HG03139 (cell line): ENCODE results near the gene CEACAM18.

Experiments
- ATAC-seq: cut with Tn5 transposase; IDR thresholded peaks from one replicate; pipeline ENCODE4 v1.9.1; 2021; ENCODE audit not compliant: unreplicated experiment

Gene CEACAM18

DNA sequence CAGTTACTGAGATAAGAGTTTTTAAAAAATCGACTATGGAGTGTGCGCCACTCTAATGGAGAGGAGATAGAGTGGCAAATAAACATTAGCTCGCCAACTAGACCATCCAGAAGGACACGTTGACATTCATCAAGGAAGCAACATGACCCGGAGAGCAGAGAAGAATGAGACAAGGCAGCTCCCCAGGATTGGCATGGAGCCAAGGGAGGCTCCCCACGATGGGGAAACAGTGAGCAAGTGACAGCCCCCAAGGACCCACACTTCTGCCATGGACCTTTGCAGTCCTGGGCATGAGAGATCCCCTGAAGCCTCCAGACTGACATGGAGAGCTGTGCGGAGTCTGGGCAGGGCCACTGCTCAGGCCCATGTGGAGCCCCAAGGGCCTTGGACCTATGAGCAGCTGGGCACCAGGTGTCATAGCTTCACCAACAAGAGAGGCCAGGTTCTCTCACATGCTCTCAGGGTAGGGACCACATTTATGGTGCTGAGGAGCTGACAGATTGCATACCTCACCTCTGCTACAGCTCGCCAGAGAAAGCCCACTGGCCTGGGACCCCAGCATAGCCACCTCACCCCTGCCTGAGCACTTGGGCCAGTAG lies 46.4 kb downstream of the CEACAM18 start:
- ATAC-seq, result no peak

DNA sequence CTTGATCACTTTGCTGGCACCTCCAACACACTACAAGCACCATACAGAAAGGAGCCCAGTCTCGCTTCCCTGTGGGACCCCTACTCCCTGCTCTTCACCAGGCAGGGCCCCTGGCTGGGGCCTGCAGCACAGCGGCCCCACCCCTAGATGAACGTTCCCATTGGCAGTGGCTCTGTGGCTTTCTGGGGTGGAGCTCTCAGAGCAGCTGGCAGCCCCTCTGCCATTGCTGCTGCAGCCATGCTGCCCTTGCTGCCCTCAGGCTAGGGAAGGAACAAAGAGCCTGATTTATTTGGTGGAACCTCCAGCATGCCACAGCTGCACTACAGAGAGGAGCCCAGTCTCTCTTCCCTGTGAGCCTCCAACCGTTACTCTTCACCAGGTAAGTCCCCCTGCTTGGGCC lies 47.3 kb downstream of the CEACAM18 start:
- no peak for ATAC-seq

DNA sequence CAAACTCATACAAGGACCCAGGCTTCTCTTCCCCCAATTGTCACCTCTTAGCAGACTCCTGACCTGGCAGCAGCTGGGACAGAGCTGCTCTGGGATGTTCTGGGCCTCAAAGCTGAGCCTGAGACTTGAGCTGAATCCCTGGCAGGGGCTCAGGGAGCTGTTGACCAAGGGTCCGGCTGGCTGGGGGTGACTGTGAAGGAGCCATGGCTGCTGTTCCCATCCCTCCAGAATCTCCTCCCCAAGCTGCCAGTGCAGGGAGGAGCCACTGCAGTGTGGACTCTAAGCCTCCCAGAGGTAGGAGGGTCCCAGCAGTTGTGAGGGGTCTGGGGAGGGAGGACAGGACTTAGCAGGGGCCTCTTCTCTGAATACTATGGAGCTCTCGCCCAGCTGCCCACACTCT lies 51.0 kb downstream of the CEACAM18 start:
- ATAC-seq, result no peak

DNA sequence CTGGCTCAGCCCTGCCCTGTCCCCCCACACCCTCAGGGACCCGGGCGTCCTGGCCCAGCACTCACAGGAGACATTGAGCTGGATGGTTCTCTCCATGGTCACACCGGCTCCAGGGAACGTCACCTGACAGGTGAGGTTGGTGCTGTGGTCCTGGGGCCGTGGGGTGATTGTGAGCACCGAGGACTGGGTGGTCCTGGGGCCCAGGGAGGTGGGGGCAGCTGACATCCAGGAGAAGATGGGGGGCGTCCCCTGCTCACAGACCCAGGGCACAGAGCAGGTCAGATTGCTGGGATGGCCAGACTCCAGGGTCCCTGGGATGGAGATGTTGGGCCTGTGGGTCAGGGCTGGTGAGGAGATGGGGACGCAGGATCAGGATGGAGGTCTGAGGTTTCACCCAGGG lies 52.3 kb downstream of the CEACAM18 start:
- ATAC-seq, result no peak

DNA sequence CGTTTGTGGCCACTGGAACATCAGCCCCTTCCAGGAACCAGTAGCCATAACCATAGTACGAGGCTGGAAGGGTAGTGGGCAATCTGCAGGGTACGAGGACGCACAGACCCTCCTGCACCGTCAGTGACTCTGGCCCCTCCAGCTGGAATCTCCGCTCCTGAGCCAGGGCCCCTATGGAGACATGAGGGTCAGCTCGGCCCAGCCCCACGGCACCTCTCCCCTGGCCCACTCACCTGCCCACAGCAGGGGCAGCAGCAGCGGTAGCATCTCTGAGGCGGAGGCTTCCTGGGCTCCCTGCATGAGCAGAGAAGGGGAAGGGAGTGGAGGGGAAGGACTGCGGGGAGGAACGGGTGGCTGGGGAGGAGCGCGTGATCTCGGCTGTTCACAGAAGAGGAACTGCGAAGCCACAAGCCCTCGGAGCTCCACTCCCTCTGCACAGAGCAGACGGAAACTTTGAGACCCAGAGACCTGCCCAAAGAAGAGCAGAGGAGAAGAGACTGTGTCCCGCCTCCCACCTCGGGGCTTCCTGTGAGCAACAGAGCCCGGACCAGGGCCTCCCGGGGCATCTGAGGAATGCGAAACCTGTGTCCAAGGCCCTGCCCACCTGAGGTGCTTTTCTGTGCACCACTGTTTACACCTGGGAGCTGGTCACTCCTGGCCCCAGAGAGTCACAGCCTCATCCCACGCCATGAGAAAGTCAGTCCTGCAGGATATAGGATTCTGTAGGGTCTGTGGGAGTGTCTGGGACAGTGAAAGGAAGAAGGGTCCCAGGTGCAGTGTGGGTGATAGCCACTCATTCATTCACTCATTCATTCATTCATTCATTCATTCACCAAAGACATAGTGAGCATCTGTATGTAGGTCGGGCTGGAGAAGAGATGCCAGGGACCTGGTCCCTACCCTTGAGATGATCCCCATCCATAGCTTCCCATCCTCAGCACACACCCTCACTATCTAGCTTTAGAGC lies 53.3 kb downstream of the CEACAM18 start, which contains the start of gene SIGLEC6:
SIGLEC6 (minus strand) TSS at position 322 of the 967 bp plus-strand sequence; CDS start at position 300, 22 bp downstream.
- ATAC-seq, result peak; percentile 56

DNA sequence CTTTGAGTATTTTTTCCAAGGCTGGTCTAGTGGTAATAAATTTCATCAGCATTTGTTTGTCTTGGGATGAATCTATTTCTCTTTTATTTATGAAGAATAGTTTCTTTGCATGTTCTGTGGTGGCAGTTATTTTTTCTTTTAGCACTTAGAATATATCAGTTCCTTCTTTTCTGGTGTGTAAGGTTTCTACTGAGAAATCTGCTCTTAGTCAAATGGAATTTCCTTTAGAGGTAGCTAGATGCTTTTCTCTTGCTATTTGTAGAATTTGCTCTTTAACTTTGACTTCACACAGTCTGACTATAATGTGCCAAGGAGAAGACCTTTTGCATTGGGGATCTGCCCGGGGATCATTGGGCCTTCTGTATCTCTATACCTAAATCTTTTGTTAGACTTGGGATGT lies 57.2 kb downstream of the CEACAM18 start:
- ATAC-seq, result no peak

DNA sequence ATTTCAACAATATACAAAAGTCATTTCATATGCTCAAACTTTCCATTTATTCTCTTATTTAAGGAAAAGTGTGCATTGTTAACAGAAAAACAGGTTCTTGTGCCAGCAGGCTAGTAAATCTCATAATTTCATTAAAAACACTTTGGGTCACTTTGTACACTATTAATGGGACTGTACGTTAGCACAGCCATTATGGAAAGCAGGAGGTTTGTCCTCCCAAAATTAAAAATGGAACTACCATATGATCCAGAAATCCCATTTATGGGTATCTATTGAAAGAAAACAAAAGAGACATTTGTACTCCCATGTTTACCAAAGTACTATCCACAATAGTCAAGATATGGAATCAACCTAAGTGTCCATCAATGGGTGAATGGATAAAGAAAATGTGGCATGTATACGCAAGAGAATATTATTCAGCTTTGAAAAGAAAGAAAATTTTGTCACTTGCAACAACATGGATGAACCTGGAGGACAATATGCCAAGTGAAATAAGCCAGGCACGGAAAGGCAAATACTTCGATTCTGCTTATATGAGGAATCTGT lies 61.6 kb downstream of the CEACAM18 start:
- no peak for ATAC-seq
